22Rv1 (cell line): ENCODE data around the gene GABBR2.
"Not testable (repeated sequence)": the region's sequence is repeated elsewhere in the genome, so short reads cannot be mapped to it uniquely, and the experiment has no call there.

Experiments
- H3K27ac ChIP-seq: fragments of 450-650 bp; 2 replicates; pipeline ENCODE4 v1.5.1; 2017
- CTCF ChIP-seq: fragments of 450-650 bp; IDR thresholded peaks from 2 replicates; pipeline ENCODE4 v1.5.1; 2017; ENCODE audit warnings: mild to moderate bottlenecking
- ZFX ChIP-seq: fragments of 450-650 bp; IDR thresholded peaks from 2 replicates; pipeline ENCODE4 v1.6.1; 2017; ENCODE audit warnings: antibody characterized with exemption, borderline replicate concordance

GABBR2 gene

DNA sequence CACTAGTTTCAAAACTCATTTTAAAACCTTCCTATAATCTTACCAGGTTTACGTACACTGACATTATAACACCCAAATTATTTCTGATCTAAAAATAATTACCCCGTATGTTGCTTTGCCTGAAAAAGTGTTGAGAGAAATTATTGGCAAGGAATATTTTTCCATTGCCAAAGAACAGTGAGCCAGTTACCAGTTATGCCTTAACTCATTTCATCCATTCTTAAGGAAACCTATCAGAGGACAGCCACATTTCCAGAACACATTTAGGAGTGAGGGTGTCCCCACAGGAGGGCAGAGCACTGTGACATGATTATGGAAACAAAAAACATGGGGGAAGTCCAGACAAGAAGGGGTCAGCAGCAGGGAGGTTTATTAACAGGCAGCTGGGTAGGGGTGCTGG, 52.2 kb downstream of the GABBR2 start:
- H3K27ac ChIP-seq, result no peak overlapping the region
- no peak for TF ChIP-seq CTCF
- TF ChIP-seq ZFX, result no peak

DNA sequence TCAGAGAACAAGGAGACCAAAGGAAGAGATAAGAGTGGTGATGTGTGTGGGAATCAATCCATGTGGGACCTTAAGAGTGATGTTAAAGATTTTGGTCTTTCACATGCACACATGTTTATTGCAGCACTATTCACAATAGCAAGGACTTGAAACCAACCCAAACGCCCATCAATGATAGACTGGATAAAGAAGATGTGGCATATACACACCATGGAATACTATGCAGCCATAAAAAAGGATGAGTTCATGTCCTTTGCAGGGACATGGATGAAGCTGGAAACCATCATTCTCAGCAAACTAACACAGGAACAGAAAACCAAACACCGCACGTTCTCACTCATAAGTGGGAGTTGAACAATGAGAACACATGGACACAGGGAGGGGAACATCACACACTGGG, 53.3 kb downstream of the GABBR2 start:
- H3K27ac ChIP-seq, result not testable (repeated sequence)

DNA sequence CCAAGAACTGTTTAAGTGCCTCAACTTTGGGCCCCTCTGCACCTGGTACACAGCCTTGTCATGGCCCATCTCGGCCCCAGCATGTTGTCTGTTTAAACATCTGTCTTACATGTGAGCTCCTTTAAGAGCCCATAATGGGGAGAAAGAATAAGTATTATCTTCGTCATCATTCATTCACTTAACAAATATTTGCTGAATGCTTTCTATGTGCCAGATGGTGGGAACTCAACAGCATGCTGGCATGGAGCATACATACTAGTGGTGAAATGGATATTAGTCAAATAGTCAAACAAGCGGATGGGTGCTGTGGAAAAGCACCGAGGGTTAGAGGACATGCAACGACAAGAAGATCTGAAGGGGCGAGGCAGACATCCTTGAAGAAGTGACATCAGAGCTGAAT, 54.5 kb downstream of the GABBR2 start:
- TF ChIP-seq CTCF, result no peak
- TF ChIP-seq ZFX, result no peak
- H3K27ac ChIP-seq, result no peak overlapping the region

DNA sequence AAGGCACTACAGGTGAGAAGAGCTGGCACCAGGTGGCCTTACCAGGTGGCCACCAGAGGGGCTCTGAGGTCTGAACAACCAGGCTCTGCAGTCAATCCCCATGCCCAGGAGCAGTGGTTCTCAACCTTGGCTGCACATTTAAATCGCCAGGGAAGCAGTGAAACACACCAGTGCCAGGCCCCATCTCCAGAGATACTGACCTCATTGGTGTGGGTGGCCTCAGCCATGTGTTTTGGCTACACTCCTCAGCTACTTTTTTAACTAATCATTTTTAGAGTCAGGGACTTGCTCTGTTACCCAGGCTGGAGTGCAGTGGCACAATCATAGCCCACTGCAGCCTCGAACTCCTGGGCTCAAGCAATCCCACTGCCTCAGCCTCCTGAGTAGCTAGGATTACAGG, 56.0 kb downstream of the GABBR2 start:
- no peak overlapping the region for H3K27ac ChIP-seq
- no peak for TF ChIP-seq CTCF
- no peak for TF ChIP-seq ZFX

GRCh38 chr9:98652302-98652701, 56.4 kb downstream of the GABBR2 start:
- no peak for TF ChIP-seq ZFX
- TF ChIP-seq CTCF, result no peak
- no peak overlapping the region for H3K27ac ChIP-seq

DNA sequence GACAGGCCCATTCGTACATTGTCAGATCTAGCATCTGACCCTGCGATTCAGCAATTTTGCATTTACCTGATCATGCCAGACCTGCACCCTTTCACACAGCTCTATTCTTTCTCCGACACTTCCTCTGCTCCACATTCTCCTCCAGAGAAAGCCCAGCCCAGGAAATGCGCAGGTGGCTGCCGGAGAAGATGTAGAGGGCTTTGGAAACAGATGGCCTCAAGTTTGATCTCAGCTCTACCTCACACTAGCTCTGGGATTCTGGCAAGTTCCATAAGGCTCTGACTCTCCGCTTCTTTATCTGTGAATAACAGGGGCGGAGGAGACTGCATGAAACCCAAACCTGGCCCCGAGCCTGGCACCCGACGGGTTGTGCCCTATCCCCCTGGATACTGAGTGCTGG, 61.5 kb downstream of the GABBR2 start:
- no peak overlapping the region for H3K27ac ChIP-seq
- no peak for TF ChIP-seq CTCF
- no peak for TF ChIP-seq ZFX

DNA sequence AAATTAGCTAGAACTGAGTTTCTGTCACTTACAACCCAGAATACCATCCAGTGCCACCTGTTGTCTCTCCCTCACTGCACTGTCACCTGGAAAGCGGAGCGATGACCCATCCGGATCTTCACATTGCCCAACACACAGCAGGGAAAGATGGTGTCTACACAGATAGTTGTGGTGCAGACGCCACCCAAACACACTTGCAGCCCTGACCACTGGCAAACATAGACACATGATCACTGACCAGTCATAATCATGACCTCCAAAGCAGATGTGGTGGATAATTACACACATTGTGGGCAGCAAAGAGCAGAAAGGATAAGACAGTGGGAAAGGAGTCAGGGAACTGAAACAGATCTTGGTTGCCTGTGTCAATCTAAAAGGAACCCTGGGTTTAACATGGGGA, 64.7 kb downstream of the GABBR2 start:
- H3K27ac ChIP-seq, result no peak overlapping the region

More for the DNA sequence above, 64.7 kb downstream of the GABBR2 start:
- TF ChIP-seq CTCF, result no peak
- no peak for TF ChIP-seq ZFX
